ENCODE results near the gene CNOT6L. TPM values are rescaled to one million over a fixed set of nuclear protein-coding genes. Genes with fewer than 3 reads are reported as not detected.

Gene CNOT6L
- total and polyA plus RNA-seq, 2 of the 13 experiments (the other 11 are each of a cell fraction or from before 2014, with no cell fraction given), result 7.9 to 13.5 TPM

DNA sequence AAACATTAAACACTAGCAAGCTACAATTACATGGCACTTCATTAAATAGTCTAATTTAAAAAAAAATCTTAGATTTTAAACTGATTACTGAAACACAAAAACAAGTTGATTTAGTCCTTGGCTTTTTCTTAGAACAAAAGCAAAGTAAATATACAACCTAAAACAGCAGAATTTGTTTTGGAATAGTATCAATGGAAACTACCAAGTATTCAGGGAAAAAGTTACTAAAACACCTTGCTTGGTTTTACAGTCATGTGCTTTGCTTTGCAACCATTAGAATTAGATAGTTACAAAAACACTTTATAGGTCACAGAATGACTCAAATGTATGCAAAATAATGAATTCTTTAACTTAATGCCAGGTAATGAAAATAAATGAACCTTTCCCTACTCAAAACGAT lies 105.3 kb downstream of the CNOT6L start:
- no peaks in the 10 kb centered on the region for H3K9me3 ChIP-seq (ENCODE audit: low read length)
- no peak for TF ChIP-seq SOX5 (CRISPR knock-in tag; IDR thresholded peaks at IDR 0.05; ENCODE audit: borderline replicate concordance)
- TF ChIP-seq PCBP1 (IDR thresholded peaks at IDR 0.05; ENCODE audit: borderline replicate concordance, low read depth, low read length), result no peak
- TF ChIP-seq TAF1 (CRISPR knock-in tag; IDR thresholded peaks at IDR 0.05), result no peak
- TF ChIP-seq ZNF530 (CRISPR knock-in tag; IDR thresholded peaks at IDR 0.05; ENCODE audit: low read depth), result no peak
- TF ChIP-seq ZNF367 (CRISPR knock-in tag; IDR thresholded peaks at IDR 0.05; ENCODE audit: borderline replicate concordance), result no peak
- no peak for TF ChIP-seq DBP (CRISPR knock-in tag; IDR thresholded peaks at IDR 0.05; ENCODE audit: not compliant biosample characterization)
- TF ChIP-seq ADNP (CRISPR knock-in tag; IDR thresholded peaks at IDR 0.05), result no peak
- TF ChIP-seq, protein P1, sequence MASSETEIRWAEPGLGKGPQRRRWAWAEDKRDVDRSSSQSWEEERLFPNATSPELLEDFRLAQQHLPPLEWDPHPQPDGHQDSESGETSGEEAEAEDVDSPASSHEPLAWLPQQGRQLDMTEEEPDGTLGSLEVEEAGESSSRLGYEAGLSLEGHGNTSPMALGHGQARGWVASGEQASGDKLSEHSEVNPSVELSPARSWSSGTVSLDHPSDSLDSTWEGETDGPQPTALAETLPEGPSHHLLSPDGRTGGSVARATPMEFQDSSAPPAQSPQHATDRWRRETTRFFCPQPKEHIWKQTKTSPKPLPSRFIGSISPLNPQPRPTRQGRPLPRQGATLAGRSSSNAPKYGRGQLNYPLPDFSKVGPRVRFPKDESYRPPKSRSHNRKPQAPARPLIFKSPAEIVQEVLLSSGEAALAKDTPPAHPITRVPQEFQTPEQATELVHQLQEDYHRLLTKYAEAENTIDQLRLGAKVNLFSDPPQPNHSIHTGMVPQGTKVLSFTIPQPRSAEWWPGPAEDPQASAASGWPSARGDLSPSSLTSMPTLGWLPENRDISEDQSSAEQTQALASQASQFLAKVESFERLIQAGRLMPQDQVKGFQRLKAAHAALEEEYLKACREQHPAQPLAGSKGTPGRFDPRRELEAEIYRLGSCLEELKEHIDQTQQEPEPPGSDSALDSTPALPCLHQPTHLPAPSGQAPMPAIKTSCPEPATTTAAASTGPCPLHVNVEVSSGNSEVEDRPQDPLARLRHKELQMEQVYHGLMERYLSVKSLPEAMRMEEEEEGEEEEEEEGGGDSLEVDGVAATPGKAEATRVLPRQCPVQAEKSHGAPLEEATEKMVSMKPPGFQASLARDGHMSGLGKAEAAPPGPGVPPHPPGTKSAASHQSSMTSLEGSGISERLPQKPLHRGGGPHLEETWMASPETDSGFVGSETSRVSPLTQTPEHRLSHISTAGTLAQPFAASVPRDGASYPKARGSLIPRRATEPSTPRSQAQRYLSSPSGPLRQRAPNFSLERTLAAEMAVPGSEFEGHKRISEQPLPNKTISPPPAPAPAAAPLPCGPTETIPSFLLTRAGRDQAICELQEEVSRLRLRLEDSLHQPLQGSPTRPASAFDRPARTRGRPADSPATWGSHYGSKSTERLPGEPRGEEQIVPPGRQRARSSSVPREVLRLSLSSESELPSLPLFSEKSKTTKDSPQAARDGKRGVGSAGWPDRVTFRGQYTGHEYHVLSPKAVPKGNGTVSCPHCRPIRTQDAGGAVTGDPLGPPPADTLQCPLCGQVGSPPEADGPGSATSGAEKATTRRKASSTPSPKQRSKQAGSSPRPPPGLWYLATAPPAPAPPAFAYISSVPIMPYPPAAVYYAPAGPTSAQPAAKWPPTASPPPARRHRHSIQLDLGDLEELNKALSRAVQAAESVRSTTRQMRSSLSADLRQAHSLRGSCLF (CRISPR knock-in tag; IDR thresholded peaks at IDR 0.05; ENCODE audit: borderline replicate concordance), result no peak
- no peak for TF ChIP-seq ZNF317 (CRISPR knock-in tag; IDR thresholded peaks at IDR 0.05)
- no peak for TF ChIP-seq MLX (CRISPR knock-in tag; IDR thresholded peaks at IDR 0.05)
- TF ChIP-seq E2F1 (CRISPR knock-in tag; IDR thresholded peaks at IDR 0.05), result no peak
- TF ChIP-seq ZNF737 (CRISPR knock-in tag; IDR thresholded peaks at IDR 0.05; ENCODE audit: borderline replicate concordance), result no peak
- TF ChIP-seq ATAD3A (CRISPR knock-in tag; IDR thresholded peaks at IDR 0.05), result no peak
- no peak for TF ChIP-seq ERF (CRISPR knock-in tag; IDR thresholded peaks at IDR 0.05)
- no peak for TF ChIP-seq FOXP4 (CRISPR knock-in tag; IDR thresholded peaks at IDR 0.05)
- no peak for TF ChIP-seq NR2F6 (IDR thresholded peaks at IDR 0.05)
- TF ChIP-seq NR2F6 (CRISPR knock-in tag; IDR thresholded peaks at IDR 0.05), result no peak
- TF ChIP-seq SMYD3 (CRISPR knock-in tag; IDR thresholded peaks at IDR 0.05), result no peak

More for the DNA sequence above, 105.3 kb downstream of the CNOT6L start:
- H3K79me2 ChIP-seq (ENCODE audit: insufficient read depth, low read length), result no peaks in the 10 kb centered on the region
- no TSS peak for BruUV-seq (replicated peaks)
- FAIRE-seq, result no peak
- no peak for DNase-seq (ENCODE audit: low spot score)
- H3K27me3 ChIP-seq (ENCODE audit: control insufficient read depth in 1 of 2, insufficient read depth in 2 of 2, low read length in 2 of 2), result no peaks in the 10 kb centered on the region
- peaks cover 15% of the 10 kb centered on the region for H3K4me1 ChIP-seq (ENCODE audit: insufficient read depth, low read length)
- in situ Hi-C loops (cut with HindIII; ENCODE audit: extremely low pct_ligation_motif_present, low pct_unique_long_range_greater_than_20kb), result no loop called here
- ChIA-PET POLR2A (interaction anchor here (0.6 kb wide), 1 partner anchor 11 kb away, joined by 3 read pairs; no protein-coding TSS in a partner anchor), CTCF (ENCODE audit: low intra/inter-chr PET ratio, low total read pairs) (no interaction called here)
- H3K4me3 ChIP-seq (replicated peaks in 1 of 3; ENCODE audit: insufficient read depth in 1 of 3, low read depth in 2 of 3, low read length in 3 of 3), result no peak overlapping the region
- no peak overlapping the region for H3K4me2 ChIP-seq (ENCODE audit: low read depth, low read length)
- H3K9ac ChIP-seq (ENCODE audit: insufficient read depth, low read depth, low read length), result no peak overlapping the region
- WGBS (ENCODE audit: low lambda C conversion rate), result 86% methylated on average over 1 of the region's 1 CpG
- H3K27ac ChIP-seq (ENCODE audit: extremely low read length, insufficient read depth, low read length), result no peak overlapping the region
- H2AFZ ChIP-seq (ENCODE audit: low read length), result no peak overlapping the region
- H4K20me1 ChIP-seq (ENCODE audit: insufficient read depth, low read length), result no peaks in the 10 kb centered on the region
- ATAC-seq, result no peak
- H3K36me3 ChIP-seq (replicated peaks in 1 of 2; ENCODE audit: control insufficient read depth in 1 of 2, insufficient read depth in 2 of 2, low read length in 2 of 2), result no peaks in the 10 kb centered on the region
- intact Hi-C loops (cut with micrococcal nuclease; ENCODE audit: unreplicated experiment), result no loop called here
